Astrocyte of the spinal cord (primary cell): Measurements from ENCODE around the gene MACF1.

Experiments used
- DNase-seq: peaks from one replicate; pipeline ENCODE4 v3.0.0; 2011; ENCODE audit warnings: low read depth, low spot score
- H3K4me3 ChIP-seq: 2 replicates; pipeline ENCODE4 v1.5.1; 2011; ENCODE audit warnings: low read depth, mild to moderate bottlenecking, low read length, moderate library complexity
- CTCF ChIP-seq: IDR thresholded peaks from 2 replicates; pipeline ENCODE4 v1.5.1; 2012; ENCODE audit warnings: low read depth, mild to moderate bottlenecking, low read length, inconsistent platforms
- in situ Hi-C: cut with HindIII; loops from 2 replicates; pipeline ENCODE4 v1.10.0; 2017; ENCODE audit warnings: low sequenced_read_pairs

Gene MACF1

GRCh38 chr1:39344394-39345154 lies 140.1 kb downstream of the MACF1 start:
- H3K4me3 ChIP-seq, result no peak overlapping the region
- no peak for DNase-seq
- no peak for TF ChIP-seq CTCF
- in situ Hi-C loops, result no loop called here

- in situ Hi-C loops, result no loop called here
- H3K4me3 ChIP-seq, result no peak overlapping the region
- no peak for TF ChIP-seq CTCF
- no peak for DNase-seq
Observed at GRCh38 chr1:39346872-39347271, 142.4 kb downstream of the MACF1 start.

- in situ Hi-C loops, result no loop called here
- DNase-seq, result no peak
- H3K4me3 ChIP-seq, result no peak overlapping the region
- no peak for TF ChIP-seq CTCF
Observed at GRCh38 chr1:39348278-39348677, 143.8 kb downstream of the MACF1 start.

- DNase-seq, result no peak
- TF ChIP-seq CTCF, result no peak
- in situ Hi-C loops, result no loop called here
- no peak overlapping the region for H3K4me3 ChIP-seq
Observed at GRCh38 chr1:39352881-39353280, 148.4 kb downstream of the MACF1 start.

- no peak overlapping the region for H3K4me3 ChIP-seq
- no peak for DNase-seq
- in situ Hi-C loops, result no loop called here
- no peak for TF ChIP-seq CTCF
Observed at GRCh38 chr1:39354572-39354971, 150.1 kb downstream of the MACF1 start.

- no peak for TF ChIP-seq CTCF
- no peak overlapping the region for H3K4me3 ChIP-seq
- DNase-seq, result no peak
- in situ Hi-C loops, result no loop called here
Observed at GRCh38 chr1:39358491-39358890, 154.0 kb downstream of the MACF1 start.
